ENCODE data around the gene ABL1. TPM values are rescaled to one million over a fixed set of nuclear protein-coding genes. Genes with fewer than 3 reads are reported as not detected.
"Not testable (repeated sequence)": the region's sequence is repeated elsewhere in the genome, so short reads cannot be mapped to it uniquely, and the experiment has no call there.

Gene ABL1
- polyA plus RNA-seq, 1 donor: 72.6 TPM

- DNase-seq: no peak
Observed at GRCh38 chr9:130902204-130903185, 67.4 kb downstream of the ABL1 start.

DNA sequence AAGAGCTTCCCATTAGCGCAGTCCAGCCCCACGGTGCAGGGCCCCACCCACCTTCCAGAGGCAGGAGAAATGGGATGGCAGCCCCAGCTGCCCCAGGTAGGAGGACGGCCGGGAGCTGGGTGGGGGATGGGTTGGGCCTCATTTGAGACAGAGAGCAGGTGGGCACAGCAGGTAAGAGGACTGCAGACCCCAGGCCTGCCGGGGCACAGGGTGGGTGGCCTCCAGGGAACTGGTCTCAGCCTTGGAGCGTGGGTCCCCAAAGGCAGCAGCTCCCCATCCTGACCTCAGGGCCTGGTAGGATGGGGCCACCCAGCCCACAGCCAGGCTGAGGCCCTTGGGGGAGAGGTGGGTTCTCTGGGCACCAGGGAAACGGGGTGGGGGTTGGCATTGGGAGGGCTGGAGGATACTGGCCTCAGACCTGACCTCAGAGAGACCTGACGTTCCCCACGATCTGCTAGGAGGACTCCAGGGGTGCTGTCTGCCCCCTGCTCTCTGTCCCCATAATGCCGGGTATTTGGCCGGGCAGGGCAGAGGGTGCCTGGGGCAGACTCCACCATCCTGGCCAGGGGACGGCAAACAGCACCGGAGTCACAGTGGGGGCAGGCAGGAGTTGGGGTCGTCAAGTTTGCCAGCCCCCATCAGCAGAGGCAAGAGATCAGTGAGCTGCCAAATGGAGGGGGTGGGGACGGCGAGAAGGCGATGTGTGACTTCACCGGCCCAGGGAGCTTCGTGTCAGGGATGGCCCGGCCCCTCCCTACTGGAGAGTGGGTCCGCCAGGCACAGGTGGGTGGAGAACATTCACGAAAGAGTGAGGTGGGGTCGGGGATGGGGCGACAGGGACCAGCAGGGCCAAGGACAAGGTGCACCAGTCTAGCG is 68.4 kb downstream of the ABL1 start:
- DNase-seq: no peak

DNA sequence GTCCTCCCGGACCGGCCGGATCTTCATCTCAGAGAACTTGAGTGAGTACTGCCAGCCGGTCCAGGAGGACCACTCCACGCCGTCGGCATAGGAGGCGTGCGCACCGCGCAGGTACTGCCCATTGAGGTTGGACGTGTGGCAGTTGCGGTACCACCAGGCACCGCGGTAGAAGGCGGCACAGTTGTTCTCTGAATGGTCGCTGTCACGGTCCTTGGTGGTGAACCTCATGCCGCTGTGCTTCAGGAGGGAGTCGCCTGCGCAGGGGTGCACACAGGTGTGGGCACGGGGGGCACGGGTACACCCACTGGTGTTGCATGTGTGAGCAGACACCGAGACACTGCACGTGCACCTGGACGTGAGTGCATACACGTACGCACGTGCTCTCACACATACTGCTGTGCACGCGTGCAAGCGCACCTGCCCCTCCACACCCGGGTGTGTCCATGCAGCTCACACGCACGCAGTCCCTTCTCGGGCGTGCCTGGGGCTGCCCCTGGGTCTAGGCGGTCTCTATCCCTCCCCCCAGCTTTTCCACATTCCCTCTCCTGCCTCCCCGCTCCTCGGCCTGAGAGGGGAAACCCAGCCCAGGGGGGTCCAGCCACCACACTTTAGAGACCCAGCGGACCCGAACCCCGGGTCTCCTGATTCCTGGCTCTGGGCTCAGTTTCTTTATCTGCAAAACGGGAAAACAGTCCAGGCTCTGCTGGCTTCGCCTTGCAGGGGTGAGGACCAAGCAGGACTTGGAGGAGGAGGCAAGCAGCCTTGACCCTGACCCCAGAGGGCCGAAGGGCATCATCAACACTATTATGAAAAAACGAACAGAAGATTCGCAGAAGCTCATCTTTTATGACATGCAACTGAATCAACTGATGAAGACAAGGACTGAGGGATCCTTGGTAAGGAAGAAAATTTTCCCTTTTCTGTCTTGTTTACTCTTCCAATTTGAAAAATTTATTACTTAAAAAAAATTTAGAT is 69.3 kb downstream of the ABL1 start:
- DNase-seq: no peak

DNA sequence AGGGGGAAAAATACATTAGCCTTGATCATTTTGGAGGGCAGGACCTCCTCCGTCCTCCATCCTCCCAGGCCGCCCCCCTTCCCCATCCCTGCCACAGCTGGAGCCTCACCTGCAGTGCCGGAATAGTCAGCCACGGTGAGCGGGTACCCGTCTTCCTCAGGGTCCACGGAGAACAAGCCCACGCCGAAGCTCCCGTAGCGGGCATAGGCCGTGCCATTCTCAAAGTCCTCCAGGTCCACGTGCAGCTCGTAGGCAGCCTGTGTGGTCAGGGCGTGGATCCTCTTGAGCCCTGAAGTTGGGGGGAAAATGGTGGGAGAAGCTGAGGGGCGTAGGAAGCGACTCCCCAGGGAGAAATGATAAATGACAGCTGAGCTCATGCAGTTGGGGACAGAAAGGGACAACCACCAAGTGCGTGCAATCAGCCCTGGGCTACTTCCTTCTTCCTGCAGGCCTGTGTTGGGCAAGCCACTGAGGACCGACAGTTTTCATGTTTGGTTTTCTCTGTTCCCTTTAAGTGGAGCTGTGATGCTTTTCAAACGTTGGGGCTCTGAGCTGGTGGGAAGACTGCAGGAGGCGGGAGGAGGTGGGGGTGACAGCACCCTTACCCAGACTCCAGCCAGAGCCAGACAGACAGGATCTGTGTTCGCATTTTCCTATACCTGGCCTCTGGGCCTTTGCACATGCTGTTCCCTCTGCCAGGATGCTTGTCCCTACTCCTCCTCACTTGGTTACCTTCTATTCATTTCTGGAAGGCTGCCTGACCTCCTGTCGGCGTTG is 70.3 kb downstream of the ABL1 start:
- DNase-seq: no peak

DNA sequence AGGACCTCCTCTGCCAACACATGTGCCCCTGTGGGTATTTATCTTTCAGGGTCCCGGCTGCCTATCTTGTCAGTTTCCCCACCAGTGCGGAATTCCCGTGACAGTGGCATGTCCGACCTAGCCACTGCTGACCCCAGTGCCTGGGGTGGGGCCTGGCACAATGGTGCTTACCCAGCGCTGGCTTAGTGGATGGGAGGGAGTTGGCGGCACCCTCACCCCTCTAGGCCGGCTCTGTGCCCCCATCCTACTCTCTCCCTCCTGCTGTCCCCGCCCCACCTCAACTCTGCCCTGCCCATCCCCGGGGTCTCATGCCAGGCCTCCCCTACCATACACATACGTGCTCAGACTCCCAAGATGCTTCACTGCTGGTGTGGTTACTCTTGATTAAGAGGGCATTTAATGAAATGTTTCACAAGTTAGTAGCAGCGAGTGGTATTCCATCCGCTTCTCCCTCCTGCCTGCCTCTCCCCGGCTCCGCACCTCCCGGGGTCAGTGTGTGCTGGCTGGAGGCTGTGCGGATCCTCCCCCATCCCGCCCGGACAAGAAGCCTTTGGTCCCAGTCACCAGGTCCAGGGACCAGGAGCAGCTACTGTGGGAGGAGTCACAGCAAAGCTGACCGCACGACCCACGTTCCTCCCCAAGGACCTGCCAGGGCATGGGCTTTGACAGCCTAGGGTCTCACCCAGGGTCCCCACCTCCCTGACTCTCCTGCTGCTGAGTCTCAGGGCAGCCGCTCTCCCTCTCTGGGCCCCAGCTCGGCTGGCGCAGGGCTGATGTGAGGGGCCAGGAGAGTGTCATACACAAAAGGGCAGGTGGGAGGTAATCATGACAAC is 71.1 kb downstream of the ABL1 start:
- DNase-seq: no peak

DNA sequence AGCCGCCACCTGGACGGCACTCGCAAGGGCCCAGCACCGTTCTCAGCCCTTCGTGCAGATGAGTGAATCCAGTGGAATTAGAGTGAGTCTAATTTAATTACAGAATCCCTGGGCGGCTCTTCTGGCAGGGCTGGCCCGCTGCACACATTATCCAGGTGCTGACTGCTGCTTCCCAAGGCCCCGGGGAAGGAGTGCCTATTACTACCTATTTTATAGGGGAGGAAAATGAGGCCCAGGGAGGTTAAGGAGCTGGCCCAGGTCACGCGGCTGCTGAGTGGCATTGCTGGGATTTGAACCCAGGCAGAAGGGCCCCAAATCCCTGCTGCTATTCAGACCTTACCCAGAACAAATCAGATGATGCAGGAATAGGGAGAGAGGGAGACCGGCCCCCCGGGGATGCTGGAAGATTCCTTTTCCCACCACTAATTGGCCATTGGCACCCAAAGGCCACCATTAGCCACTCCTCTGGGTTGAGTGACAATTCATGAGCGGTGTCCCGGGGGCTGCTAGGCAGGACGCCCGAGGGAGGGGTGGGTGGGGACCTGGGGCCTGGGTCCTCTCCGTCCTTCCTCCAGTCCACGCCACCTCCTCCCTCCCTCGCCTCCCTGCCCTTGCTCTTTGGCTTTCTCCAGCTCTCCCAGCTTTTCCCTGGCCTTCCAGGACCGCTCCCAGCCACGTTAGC is 71.8 kb downstream of the ABL1 start:
- DNase-seq: no peak

GRCh38 chr9:130908146-130908877 is 73.3 kb downstream of the ABL1 start:
- DNase-seq: no peak

- no peak for DNase-seq
Observed at GRCh38 chr9:130908878-130909355, 73.9 kb downstream of the ABL1 start.

DNA sequence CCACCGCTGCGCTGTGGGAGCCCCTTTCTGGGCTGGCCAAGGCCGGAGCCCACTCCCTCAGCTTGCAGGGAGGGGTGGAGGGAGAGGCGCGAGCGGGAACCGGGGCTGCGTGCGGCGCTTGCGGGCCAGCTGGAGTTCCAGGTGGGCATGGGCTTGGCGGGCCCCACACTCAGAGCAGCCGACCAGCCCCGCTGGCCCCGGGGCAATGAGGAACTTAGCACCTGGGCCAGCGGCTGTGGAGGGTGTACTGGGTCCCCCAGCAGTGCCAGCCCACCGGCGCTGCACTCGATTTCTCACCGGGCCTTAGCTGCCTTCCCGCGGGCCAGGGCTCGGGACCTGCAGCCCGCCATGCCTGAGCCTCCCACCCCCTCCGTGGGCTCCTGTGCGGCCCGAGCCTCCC is 75.0 kb downstream of the ABL1 start:
- not testable (repeated sequence) for DNase-seq

- not testable (repeated sequence) for DNase-seq
Observed at GRCh38 chr9:130910670-130911069, 75.6 kb downstream of the ABL1 start.

DNA sequence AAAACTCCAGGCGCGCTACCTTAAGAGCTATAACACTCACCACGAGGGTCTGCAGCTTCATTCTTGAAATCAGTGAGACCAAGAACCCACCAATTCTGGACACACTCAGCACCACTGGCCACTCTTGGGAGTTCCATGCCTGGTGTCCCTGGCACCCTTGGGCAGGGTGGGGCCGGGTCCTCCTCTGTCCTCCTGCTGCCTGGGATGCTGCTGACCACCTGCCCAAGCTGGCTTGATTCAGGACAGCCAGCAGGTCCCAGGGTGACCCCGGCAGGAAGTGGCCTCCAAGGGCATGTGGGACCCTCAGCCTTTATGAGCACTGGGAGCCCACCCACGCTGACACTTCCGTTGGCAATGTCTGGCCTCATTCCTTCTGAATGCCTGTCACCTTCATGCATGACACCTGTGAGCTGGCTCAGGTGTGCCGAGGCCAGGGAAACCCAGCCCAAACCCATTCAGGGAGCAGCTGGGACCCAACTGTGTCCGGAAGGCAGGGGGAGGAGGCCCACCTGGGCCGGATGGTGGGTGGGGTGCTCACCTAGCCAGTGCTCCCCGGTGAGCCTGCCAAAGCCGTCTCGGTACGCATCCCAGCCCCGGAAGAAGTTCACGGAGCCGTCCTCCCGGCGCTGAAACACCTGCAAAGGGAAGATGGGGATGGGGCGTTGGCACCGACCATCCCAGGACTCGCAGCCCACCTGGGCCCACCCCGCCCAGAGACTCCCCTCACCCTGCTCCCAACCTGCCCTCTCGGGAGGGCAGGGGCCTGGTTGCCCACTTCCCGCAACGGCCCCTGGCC is 76.4 kb downstream of the ABL1 start:
- DNase-seq: no peak

DNA sequence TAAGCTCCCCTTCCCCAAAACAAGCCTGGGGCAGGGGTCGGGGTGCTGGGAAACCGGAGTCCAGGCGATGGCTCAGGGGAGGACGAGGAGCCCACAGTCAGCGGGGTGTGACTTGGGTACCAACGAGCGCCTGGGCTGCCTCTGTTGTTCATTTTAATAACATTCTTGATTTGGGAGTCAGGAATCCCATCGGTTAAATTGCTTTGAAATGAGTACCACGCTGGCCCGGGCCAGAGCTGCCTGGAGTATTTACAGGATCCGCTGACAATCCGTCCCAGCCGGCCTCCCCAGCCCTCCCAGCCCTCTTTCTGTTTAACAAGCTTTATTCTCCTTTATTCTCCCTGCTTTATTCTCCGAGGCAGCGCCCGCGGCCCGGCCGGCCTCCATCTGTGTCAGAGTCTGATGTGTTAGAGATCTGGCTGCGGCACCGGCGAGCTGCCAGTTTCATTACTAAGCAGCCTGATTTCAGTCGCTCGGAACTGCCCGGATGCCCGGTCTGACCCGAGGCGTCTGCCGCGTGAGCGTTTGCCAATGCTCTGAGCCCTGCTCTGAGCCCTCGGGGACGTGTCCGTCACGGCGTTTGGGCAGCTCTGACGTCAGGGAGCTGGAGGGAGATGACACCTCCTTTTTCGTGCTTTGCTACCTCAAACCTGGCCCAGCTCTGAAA is 78.0 kb downstream of the ABL1 start:
- no peak for DNase-seq

GRCh38 chr9:130913599-130914416 is 78.8 kb downstream of the ABL1 start:
- DNase-seq: no peak

DNA sequence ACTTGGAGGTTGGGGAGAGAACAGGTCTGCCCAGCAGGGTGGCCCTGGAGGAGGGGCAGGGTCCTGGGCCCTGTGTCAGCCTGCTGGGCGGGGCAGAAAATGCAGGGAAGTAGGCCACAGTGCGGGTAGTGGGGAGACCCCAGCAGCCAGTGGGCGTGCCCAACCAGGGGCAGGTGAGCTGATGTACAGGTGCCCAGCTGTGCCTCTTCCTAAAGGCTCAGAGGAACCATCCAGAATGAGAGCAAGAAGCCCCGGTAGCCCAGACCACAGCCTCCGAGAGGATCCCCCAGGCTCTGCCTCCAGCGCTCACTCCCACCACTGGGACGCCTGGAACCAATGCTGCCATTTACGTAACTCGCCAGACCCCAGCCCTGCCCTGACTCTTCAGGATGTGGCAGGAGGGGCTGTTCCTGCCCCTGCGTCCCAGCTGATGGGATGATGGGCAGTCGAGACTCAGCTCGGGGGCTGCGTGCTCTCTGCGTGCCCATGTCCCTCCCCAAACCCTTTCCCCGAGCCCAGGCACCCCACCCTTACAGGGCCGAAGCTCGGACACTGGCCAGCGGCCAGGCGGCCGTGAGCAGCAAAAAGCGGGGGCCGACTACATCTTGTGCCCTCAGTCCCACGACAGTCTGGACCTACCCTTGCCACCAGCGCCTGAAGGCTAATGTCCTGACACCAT is 79.5 kb downstream of the ABL1 start:
- no peak for DNase-seq

- no peak for DNase-seq
Observed at GRCh38 chr9:130915096-130915447, 80.0 kb downstream of the ABL1 start.
